ENCODE measurements around the gene EIPR1. TPM values are rescaled to one million over a fixed set of nuclear protein-coding genes. Genes with fewer than 3 reads are reported as not detected.

Gene EIPR1
- total and polyA plus RNA-seq, 9 donors = 6.6 to 16.6 (median 8.9) TPM

DNA sequence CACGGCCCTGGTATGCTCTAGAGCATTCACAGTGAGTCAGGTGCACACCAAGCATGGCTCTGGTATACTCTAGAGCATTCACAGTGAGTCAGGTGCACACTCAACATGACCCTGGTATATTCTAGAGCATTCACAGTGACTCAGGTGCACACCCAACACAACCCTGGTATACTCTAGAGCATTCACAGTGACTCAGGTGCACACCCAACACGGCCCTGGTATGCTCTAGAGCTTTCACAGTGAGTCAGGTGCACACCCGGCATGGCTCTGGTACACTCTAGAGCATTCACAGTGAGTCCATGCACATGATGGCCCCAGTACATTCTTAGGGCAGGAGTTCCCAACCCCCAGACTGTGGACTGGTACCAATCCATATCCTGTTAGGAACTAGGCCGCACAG, 158.1 kb downstream of the EIPR1 start:
- Histone ChIP-seq H3K36me3 (no peaks in the 10 kb centered on the region), H3K4me1 (ENCODE audit: insufficient read depth) (no peaks in the 10 kb centered on the region), H3K27me3 (no peaks in the 10 kb centered on the region), H3K9me3 (no peaks in the 10 kb centered on the region), H3K27ac (no peak overlapping the region), H3K4me3 (no peak overlapping the region)
- intact Hi-C loops (cut with DNase I) = no loop called here
- WGBS, 3 donors = 91 to 94% (median 93%) methylated on average over 4 of the region's 4 CpGs
- DNase-seq = no peak
- TF ChIP-seq POLR2A (IDR thresholded peaks at IDR 0.05) (no peak), EP300 (IDR thresholded peaks at IDR 0.05) (no peak), CTCF (IDR thresholded peaks at IDR 0.05) (no peak)

DNA sequence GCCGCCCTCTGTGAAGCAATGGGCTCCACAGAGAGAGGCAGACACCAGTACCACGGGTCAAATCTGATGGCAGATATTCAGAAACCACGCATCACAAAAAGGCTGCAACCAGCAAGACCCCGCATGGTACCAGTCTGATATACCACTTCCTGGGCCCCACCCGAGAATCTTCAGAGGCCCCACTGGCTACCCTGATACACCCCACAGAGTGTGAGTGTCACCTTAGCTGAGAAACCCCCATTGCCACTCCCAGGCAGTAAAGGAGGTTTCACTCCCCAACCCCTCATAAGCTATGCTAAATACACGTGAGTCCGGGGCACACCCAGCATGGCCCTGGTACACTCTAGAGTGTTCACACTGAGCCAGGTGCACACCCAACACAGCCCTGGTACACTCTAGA, 160.0 kb downstream of the EIPR1 start:
- no peak overlapping the region for H3K4me3 ChIP-seq
- H3K27ac ChIP-seq = no peak overlapping the region
- intact Hi-C loops (cut with DNase I) = no loop called here
- H3K9me3 ChIP-seq = no peaks in the 10 kb centered on the region
- WGBS, 3 donors = 81 to 97% (median 83%) methylated on average over 6 to 7 of the region's 7 CpGs
- DNase-seq = no peak
- TF ChIP-seq CTCF (IDR thresholded peaks at IDR 0.05) (no peak), EP300 (IDR thresholded peaks at IDR 0.05) (no peak), POLR2A (IDR thresholded peaks at IDR 0.05) (no peak)
- H3K4me1 ChIP-seq (ENCODE audit: insufficient read depth) = no peaks in the 10 kb centered on the region
- H3K36me3 ChIP-seq = no peaks in the 10 kb centered on the region
- H3K27me3 ChIP-seq = no peaks in the 10 kb centered on the region

GRCh38 chr2:3216841-3217495, 160.7 kb downstream of the EIPR1 start:
- H3K4me3 ChIP-seq = no peak overlapping the region
- no peak overlapping the region for H3K27ac ChIP-seq
- no peak for DNase-seq
- intact Hi-C loops (cut with DNase I) = no loop called here
- 85 to 89% (median 85%) methylated on average over 7 of the region's 7 CpGs for WGBS, 3 donors
- no peaks in the 10 kb centered on the region for H3K9me3 ChIP-seq
- no peaks in the 10 kb centered on the region for H3K27me3 ChIP-seq
- no peaks in the 10 kb centered on the region for H3K4me1 ChIP-seq (ENCODE audit: insufficient read depth)
- no peak for TF ChIP-seq EP300 (IDR thresholded peaks at IDR 0.05)
- TF ChIP-seq CTCF (IDR thresholded peaks at IDR 0.05) = no peak
- TF ChIP-seq POLR2A (IDR thresholded peaks at IDR 0.05) = no peak
- no peaks in the 10 kb centered on the region for H3K36me3 ChIP-seq

- H3K4me3 ChIP-seq = no peak overlapping the region
- H3K36me3 ChIP-seq = no peaks in the 10 kb centered on the region
- H3K27me3 ChIP-seq = no peaks in the 10 kb centered on the region
- no peaks in the 10 kb centered on the region for H3K9me3 ChIP-seq
- H3K27ac ChIP-seq = no peak overlapping the region
- WGBS, 3 donors = 77 to 81% (median 80%) methylated on average over 10 of the region's 10 CpGs
- DNase-seq = no peak
- TF ChIP-seq CTCF (IDR thresholded peaks at IDR 0.05) = no peak
- TF ChIP-seq POLR2A (IDR thresholded peaks at IDR 0.05) = no peak
- TF ChIP-seq EP300 (IDR thresholded peaks at IDR 0.05) = no peak
- H3K4me1 ChIP-seq (ENCODE audit: insufficient read depth) = no peaks in the 10 kb centered on the region
- intact Hi-C loops (cut with DNase I) = no loop called here
Measured at GRCh38 chr2:3214806-3215404, 162.7 kb downstream of the EIPR1 start.

Measured in ovary (tissue), 9 donors.